Measurements from ENCODE around the gene AMHR2.
"Not testable (repeated sequence)": the region's sequence is repeated elsewhere in the genome, so short reads cannot be mapped to it uniquely, and the experiment has no call there.

The AMHR2 gene

DNA sequence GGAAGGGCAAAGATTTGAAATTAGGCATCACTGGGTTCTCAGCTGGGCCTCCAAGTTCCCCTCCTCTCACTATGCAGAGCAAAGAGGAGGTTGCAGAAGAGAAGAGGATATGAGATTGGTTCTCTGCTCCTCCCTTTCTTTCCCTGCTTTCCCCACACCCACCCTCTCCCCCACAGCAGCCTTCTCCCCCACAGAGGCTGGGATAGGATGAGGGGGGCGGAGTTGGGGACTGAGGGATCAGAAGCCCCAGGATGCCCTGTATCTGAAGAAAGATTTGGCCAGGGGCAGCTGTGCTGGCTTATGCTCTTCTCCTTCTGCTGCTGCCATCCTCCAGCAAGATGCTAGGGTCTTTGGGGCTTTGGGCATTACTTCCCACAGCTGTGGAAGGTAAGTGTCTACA is at the start of gene AMHR2:
AMHR2 (plus strand) TSS at position 259 of the 400 bp plus-strand sequence; CDS start at position 339, 80 bp downstream.
- no peak for DNase-seq

GRCh38 chr12:53374277-53374676 is 49.4 kb upstream of the AMHR2 start:
- DNase-seq, result not testable (repeated sequence)

DNA sequence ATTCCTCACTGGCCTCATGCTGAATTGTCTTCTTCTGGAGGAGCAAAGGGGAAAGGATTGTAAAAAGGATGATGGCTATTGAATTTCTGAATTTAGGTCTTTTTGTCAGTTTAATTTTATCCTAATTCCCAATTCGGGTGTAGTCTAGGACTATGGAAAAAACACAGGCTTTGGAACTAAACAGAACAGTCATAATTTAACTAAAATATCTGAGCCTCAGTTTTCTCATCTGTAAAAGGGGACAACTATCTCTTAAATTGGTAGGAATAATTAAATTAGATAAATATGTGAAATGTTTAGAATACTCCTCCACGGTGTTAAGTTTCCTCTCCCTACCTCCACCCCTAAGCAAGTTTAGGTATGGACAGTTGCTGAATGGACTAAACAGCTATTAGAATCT is 46.9 kb upstream of the AMHR2 start:
- no peak for DNase-seq

DNA sequence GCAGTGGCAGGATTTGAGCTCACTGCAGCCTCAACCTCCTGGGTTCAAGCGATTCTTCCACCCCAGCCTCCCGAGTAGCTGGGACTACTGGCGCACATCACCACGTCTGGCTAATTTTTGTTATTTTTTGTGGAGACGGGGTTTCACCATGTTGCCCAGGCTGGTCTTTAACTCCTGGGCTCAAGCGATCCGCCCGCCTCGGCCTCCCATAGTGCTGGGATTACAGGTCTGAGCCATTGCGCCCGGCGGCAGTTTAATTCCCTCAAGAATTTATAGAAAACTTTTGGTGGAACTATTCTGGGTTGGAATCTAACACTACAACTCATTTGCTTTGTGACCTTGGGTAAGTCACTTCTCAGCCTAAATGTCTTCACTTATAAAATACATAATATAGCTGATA is 45.4 kb upstream of the AMHR2 start:
- no peak for DNase-seq

DNA sequence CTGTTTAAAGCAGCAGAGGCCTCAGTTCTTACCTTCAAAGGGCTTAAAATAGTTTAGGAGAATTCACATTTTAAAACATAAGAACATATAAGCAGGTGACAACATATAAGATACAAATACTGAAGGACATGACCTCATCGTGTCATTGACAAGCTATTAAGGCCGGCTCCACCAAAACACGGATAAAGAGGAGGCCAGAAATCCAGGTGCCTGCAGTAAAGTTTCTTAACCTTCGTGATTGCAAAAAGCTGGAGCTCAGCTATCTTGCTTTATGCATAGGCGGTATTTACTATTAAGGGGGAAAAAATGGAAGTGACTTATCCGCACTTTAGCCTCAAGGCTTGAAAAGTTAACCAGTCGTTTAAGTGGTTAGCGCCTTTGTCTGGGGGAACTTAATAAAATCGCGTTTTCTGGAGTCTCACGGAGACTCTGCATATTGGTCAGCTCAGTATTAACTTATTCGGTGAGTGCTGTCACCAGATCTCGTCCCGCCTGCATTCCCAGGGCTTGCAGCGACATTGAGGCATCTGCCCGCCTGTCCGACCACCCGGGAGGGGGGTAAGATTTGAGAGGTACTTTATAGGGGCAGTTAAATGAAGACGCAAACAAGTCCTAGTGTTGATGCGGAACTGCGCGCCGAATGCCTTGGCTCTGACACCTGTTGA is 44.8 kb upstream of the AMHR2 start:
- no peak for DNase-seq

GRCh38 chr12:53379389-53380103 is 44.1 kb upstream of the AMHR2 start:
- DNase-seq, result peak; percentile 82 to 100 (median 100)

GRCh38 chr12:53380104-53380793 is 43.4 kb upstream of the AMHR2 start, which contains the start of gene SP1:
Gene SP1 (plus strand): TSS chr12:53380176. CDS start chr12:53380292, 116 bp downstream.
- peak in 50 of 51 donors; percentile 37 to 94 (median 80) for DNase-seq

DNA sequence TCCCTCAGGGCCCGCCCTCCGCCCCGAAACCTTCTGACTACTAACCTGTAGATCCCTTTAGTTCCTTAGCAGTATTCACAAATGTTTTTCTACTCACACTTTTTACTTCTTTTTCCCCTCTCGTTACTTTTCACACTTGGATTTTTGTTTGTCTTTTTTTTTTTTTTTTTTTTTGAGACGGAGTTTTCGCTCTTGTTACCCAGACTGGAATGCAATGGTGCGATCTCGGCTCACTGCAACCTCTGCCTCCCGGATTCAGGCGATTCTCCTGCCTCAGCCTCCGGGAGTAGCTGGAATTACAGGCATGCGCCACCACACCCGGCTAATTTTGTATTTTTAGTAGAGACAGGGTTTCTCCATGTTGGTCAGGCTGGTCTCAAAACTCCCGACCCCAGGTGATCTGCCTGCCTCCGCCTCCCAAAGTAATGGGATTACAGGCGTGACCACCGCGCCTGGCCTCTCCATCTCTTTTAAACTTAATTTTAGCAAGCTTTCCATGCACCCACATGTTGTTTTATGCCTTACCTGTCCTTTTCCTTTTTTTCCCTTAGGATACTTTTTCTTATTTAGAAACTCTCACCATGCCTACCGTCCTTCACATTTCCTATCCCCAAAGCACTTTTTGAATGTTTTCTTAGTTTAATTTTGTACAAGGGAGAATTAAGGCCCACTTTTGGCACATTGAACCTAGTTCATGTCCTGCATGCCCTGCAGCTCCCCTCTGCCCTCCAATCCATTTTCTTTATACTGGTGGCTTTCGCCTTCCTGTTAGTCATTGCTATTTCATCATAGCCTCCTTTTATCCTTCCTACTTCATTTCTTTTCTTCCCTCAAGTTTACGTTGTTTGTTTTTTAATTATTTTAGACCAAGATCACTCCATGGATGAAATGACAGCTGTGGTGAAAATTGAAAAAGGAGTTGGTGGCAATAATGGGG is 42.6 kb upstream of the AMHR2 start:
- DNase-seq, result peak in 1 of 51 donors; percentile 29

- DNase-seq, result peak in 23 of 51 donors; percentile 4 to 56 (median 17)
Measured at GRCh38 chr12:53381731-53382630, 41.7 kb upstream of the AMHR2 start.

DNA sequence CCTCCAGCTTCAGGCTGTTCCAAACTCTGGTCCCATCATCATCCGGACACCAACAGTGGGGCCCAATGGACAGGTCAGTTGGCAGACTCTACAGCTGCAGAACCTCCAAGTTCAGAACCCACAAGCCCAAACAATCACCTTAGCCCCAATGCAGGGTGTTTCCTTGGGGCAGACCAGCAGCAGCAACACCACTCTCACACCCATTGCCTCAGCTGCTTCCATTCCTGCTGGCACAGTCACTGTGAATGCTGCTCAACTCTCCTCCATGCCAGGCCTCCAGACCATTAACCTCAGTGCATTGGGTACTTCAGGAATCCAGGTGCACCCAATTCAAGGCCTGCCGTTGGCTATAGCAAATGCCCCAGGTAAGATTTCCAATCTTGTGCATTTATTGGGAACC is 40.4 kb upstream of the AMHR2 start:
- no peak for DNase-seq

GRCh38 chr12:53386381-53386780 is 37.3 kb upstream of the AMHR2 start:
- not testable (repeated sequence) for DNase-seq

- no peak for DNase-seq
Measured at GRCh38 chr12:53388932-53389331, 34.7 kb upstream of the AMHR2 start.

GRCh38 chr12:53389702-53390101 is 34.0 kb upstream of the AMHR2 start:
- no peak for DNase-seq

- no peak for DNase-seq
Measured at GRCh38 chr12:53391724-53392123, 31.9 kb upstream of the AMHR2 start.

- no peak for DNase-seq
Measured at GRCh38 chr12:53399896-53400295, 23.8 kb upstream of the AMHR2 start.

DNA sequence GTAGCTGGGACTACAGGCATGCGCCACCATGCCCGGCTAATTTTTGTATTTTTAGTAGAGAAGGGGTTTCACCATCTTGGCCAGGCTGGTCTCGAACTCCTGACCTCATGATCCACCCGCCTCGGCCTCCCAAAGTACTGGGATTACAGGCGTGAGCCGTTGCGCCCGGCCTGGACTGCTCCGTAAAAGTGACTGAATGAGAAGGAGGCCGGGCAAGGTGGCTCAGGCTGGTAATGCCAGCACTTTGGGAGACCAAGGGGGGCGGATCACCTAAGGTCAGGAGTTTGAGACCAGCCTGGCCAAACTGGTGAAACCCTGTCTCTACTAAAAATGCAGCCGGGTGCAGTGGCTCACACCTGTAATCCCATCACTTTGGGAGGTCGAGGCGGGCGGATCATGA is 21.3 kb upstream of the AMHR2 start:
- DNase-seq, result not testable (repeated sequence)

GRCh38 chr12:53402871-53403270 is 20.8 kb upstream of the AMHR2 start:
- no peak for DNase-seq

GRCh38 chr12:53410951-53411350 is 12.7 kb upstream of the AMHR2 start:
- DNase-seq, result no peak

DNA sequence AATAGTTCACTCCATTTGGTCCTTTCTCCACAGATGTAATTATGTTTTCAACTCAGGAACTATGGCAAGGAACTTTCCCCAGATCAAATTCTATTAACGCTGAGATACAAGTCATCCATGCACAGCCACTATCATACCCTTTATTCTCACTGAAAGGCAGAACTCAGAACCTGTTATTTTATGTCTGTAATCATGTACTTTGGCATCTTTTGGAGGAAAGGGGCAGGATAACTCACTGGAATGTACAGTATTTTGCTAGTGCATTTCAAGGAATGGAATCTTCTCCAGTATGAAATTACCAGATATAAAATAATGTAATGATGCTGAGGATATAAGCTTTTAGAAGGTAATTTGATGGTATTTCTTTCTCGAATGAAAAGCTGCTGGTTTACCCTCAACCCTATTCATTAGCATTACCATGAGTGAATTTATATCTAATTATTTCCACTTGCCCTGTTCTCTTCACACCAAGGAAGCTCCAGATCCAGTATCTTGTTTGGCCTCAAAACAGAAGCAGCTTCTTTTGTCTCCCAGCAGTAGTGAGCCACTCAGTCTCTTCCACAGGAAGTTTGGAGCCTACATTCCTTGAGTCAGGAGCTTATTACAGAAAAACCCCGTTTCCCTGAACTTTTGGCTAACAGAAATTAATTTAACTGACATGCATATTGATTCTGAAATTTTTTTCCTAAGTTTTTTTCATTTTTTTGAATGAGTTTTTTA is 10.0 kb upstream of the AMHR2 start:
- DNase-seq, result no peak
